Measurements from ENCODE around the gene PRPF8.

DNA sequence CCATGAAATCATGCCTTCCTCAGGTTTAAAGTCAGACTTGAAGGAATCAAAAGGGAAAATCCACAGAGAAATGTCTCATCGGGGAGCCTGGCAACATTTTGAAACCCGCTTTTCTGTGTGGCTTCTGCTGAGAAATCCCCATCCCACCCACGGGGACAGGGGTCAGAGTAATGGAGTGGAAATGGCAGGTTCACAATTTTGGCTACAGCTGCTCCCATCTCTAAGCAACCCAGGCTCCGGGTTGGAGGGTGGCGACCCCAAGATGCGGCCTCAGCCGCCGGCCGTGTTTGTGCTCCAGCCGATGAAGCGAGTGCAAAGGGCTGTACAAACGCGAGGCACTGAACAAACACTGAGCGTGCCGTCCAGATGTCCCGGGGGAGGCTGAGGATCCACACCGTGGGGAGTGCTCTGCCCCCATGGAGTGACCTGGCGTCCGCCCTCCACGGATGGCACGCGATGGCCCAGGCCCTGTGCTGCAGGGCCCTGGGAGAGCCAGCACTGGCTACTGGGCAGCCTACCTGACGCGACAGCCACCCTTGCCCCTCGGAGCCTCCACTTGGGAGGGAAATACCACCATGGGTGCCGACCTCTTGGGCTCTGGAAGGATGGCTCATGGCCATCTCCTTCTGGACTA is 78.2 kb downstream of the PRPF8 start:
- TF ChIP-seq POLR2A (IDR thresholded peaks at IDR 0.05) (no peak), POLR2AphosphoS5 (IDR thresholded peaks at IDR 0.05; ENCODE audit: insufficient read depth in 1 of 2, low read depth in 1 of 2) (no peak)
- TF ChIP-seq, protein P1, sequence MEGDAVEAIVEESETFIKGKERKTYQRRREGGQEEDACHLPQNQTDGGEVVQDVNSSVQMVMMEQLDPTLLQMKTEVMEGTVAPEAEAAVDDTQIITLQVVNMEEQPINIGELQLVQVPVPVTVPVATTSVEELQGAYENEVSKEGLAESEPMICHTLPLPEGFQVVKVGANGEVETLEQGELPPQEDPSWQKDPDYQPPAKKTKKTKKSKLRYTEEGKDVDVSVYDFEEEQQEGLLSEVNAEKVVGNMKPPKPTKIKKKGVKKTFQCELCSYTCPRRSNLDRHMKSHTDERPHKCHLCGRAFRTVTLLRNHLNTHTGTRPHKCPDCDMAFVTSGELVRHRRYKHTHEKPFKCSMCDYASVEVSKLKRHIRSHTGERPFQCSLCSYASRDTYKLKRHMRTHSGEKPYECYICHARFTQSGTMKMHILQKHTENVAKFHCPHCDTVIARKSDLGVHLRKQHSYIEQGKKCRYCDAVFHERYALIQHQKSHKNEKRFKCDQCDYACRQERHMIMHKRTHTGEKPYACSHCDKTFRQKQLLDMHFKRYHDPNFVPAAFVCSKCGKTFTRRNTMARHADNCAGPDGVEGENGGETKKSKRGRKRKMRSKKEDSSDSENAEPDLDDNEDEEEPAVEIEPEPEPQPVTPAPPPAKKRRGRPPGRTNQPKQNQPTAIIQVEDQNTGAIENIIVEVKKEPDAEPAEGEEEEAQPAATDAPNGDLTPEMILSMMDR (IDR thresholded peaks at IDR 0.05) = no peak
